ENCODE results near the gene BAZ2B.

BAZ2B gene

GRCh38 chr2:159506764-159507440 lies 109.4 kb downstream of the BAZ2B start:
- DNase-seq, result peak; percentile 23
- TF ChIP-seq CTCF (IDR thresholded peaks at IDR 0.05; ENCODE audit: low read depth, low read length, missing control alignments), result no peak
- no peak overlapping the region for H3K4me3 ChIP-seq (ENCODE audit: low read depth, low read length)
- no peak overlapping the region for H3K27ac ChIP-seq
- H3K27me3 ChIP-seq (replicated peaks), result no peaks in the 10 kb centered on the region
- in situ Hi-C loops (cut with HindIII; ENCODE audit: low pct_ligation_motif_present, low sequenced_read_pairs), result no loop called here
- no peaks in the 10 kb centered on the region for H3K36me3 ChIP-seq (replicated peaks)

- no peak overlapping the region for H3K27ac ChIP-seq
- DNase-seq, result no peak
- in situ Hi-C loops (cut with HindIII; ENCODE audit: low pct_ligation_motif_present, low sequenced_read_pairs), result no loop called here
- H3K4me3 ChIP-seq (ENCODE audit: low read depth, low read length), result no peak overlapping the region
- H3K27me3 ChIP-seq (replicated peaks), result no peaks in the 10 kb centered on the region
- H3K36me3 ChIP-seq (replicated peaks), result no peaks in the 10 kb centered on the region
- TF ChIP-seq CTCF (IDR thresholded peaks at IDR 0.05; ENCODE audit: low read depth, low read length, missing control alignments), result no peak
Measured at GRCh38 chr2:159506202-159506601, 110.1 kb downstream of the BAZ2B start.

GRCh38 chr2:159505196-159505595 lies 111.2 kb downstream of the BAZ2B start:
- in situ Hi-C loops (cut with HindIII; ENCODE audit: low pct_ligation_motif_present, low sequenced_read_pairs), result no loop called here
- Histone ChIP-seq H3K27me3 (replicated peaks) (no peaks in the 10 kb centered on the region), H3K36me3 (replicated peaks) (no peaks in the 10 kb centered on the region)

GRCh38 chr2:159501743-159502142 lies 114.6 kb downstream of the BAZ2B start:
- H3K27me3 ChIP-seq (replicated peaks), result no peaks in the 10 kb centered on the region
- no peak for TF ChIP-seq CTCF (IDR thresholded peaks at IDR 0.05; ENCODE audit: low read depth, low read length, missing control alignments)
- in situ Hi-C loops (cut with HindIII; ENCODE audit: low pct_ligation_motif_present, low sequenced_read_pairs), result no loop called here
- no peak overlapping the region for H3K4me3 ChIP-seq (ENCODE audit: low read depth, low read length)
- DNase-seq, result no peak
- H3K36me3 ChIP-seq (replicated peaks), result no peaks in the 10 kb centered on the region
- no peak overlapping the region for H3K27ac ChIP-seq

More at GRCh38 chr2:159505196-159505595, 111.2 kb downstream of the BAZ2B start:
- TF ChIP-seq CTCF (IDR thresholded peaks at IDR 0.05; ENCODE audit: low read depth, low read length, missing control alignments), result no peak
- Histone ChIP-seq H3K27ac (no peak overlapping the region), H3K4me3 (ENCODE audit: low read depth, low read length) (no peak overlapping the region)
- no peak for DNase-seq

DNA sequence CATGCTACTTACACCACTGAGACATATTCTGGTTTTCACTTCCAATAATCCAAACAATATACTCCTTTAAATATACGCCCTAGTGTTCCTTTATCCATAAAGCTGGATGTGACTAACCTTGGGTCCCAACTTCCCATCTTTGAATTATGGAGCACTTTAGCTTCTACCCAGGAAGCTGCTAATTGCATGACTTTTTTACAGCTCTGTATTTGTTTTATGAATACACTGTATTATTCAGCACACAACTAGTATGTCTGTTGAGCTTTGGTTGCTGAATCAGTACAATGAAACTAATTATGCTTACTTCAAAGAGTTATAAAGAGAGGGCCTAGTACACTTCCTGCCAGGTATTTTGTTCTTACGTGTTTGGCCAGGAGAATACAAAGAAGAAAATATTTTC lies 118.5 kb downstream of the BAZ2B start:
- Histone ChIP-seq H3K4me3 (ENCODE audit: low read depth, low read length) (no peak overlapping the region), H3K27me3 (replicated peaks) (no peaks in the 10 kb centered on the region), H3K36me3 (replicated peaks) (no peaks in the 10 kb centered on the region), H3K27ac (peak overlapping the region; percentile 53)
- no peak for TF ChIP-seq CTCF (IDR thresholded peaks at IDR 0.05; ENCODE audit: low read depth, low read length, missing control alignments)
- in situ Hi-C loops (cut with HindIII; ENCODE audit: low pct_ligation_motif_present, low sequenced_read_pairs), result no loop called here
- DNase-seq, result no peak

GRCh38 chr2:159497256-159497655 lies 119.1 kb downstream of the BAZ2B start:
- Histone ChIP-seq H3K27me3 (replicated peaks) (no peaks in the 10 kb centered on the region), H3K36me3 (replicated peaks) (no peaks in the 10 kb centered on the region), H3K27ac (peak overlapping the region; percentile 53), H3K4me3 (ENCODE audit: low read depth, low read length) (no peak overlapping the region)
- in situ Hi-C loops (cut with HindIII; ENCODE audit: low pct_ligation_motif_present, low sequenced_read_pairs), result no loop called here
- peak; percentile 93 for DNase-seq
- TF ChIP-seq CTCF (IDR thresholded peaks at IDR 0.05; ENCODE audit: low read depth, low read length, missing control alignments), result no peak
